WI38 (cell line): ENCODE results near the gene OR10G7.

Source experiments
- H3K4me3 ChIP-seq: 2 replicates; pipeline ENCODE4 v1.5.1; 2011; ENCODE audit warnings: low read depth, mild to moderate bottlenecking, control low read depth, low read length
- CTCF ChIP-seq: IDR thresholded peaks from 2 replicates; pipeline ENCODE4 v1.5.1; 2012; ENCODE audit warnings: low read depth, mild to moderate bottlenecking, control low read depth, low read length

The OR10G7 gene

GRCh38 chr11:124071623-124071948, 30.5 kb upstream of the OR10G7 start:
- no peak for TF ChIP-seq CTCF
- H3K4me3 ChIP-seq, result no peak overlapping the region

- peak; percentile 54 for TF ChIP-seq CTCF
Measured at GRCh38 chr11:124070915-124071622, 29.9 kb upstream of the OR10G7 start.

GRCh38 chr11:124069429-124070401, 28.6 kb upstream of the OR10G7 start:
- peak overlapping the region; percentile 55 for H3K4me3 ChIP-seq
- peak; percentile 94 for TF ChIP-seq CTCF

More at GRCh38 chr11:124070915-124071622, 29.9 kb upstream of the OR10G7 start:
- H3K4me3 ChIP-seq, result no peak overlapping the region

- no peak overlapping the region for H3K4me3 ChIP-seq
- no peak for TF ChIP-seq CTCF
Measured at GRCh38 chr11:124068601-124069110, 27.5 kb upstream of the OR10G7 start.

GRCh38 chr11:124052966-124053365, 11.8 kb upstream of the OR10G7 start:
- TF ChIP-seq CTCF, result no peak

GRCh38 chr11:124050748-124051147, 9.6 kb upstream of the OR10G7 start:
- TF ChIP-seq CTCF, result no peak
- no peak overlapping the region for H3K4me3 ChIP-seq

More at GRCh38 chr11:124052966-124053365, 11.8 kb upstream of the OR10G7 start:
- no peak overlapping the region for H3K4me3 ChIP-seq
